ENCODE measurements around the gene DLX1.

DNA sequence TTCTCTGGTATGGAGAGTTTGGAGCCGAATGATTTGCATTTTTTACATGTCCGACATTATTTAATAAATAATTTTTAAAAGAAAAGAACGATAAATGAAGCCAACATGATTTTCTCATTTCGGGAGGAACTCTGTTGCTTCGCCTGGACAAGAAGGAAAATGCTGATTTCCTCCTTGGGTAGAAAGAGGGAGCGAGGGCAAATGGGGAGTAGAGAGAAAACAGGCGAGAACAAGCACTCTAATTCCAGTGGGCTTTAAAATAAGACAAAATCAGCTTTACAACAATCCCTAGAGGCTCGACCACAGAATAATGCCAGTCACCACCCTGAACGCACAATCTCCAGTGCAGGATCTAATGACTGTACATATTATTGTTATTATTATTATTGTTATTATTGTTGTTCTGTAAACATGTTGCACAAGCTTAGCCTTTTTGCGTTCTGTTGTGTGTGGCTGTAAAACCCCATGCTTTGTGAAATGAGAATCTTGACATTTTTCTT, 3.7 kb downstream of the DLX1 start:
- TF ChIP-seq CTCF (IDR thresholded peaks at IDR 0.05) (no peak), EP300 (IDR thresholded peaks at IDR 0.05) (no peak), POLR2A (IDR thresholded peaks at IDR 0.05) (no peak)
